HG03469 (cell line): ENCODE data around the gene CETN2.

Experiments used
- ATAC-seq: cut with Tn5 transposase; IDR thresholded peaks from one replicate; pipeline ENCODE4 v1.9.1; 2021; ENCODE audit warnings: mild to moderate bottlenecking, moderate library complexity, moderate number of reproducible peaks; ENCODE audit not compliant: unreplicated experiment

Gene CETN2

DNA sequence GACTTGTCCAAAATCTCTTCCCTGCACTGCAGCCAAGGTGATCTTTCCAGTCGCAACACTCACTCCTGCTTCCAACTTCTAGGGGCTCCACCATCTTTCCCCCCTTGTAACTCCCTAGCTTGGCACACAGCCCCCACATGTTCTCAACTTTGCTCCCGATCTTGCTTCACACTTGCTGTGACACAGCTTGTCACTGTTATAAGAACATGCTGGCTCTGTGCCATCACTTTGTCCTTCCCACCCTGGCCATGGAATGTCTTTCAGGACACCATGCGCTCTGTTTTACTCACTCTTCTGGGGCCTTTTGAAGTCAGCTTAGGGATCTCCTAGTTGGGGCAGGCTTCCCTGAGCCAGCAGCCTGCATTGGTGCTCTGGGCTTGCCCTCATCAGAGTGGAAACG lies 2.8 kb upstream of the CETN2 start:
- ATAC-seq: no peak

DNA sequence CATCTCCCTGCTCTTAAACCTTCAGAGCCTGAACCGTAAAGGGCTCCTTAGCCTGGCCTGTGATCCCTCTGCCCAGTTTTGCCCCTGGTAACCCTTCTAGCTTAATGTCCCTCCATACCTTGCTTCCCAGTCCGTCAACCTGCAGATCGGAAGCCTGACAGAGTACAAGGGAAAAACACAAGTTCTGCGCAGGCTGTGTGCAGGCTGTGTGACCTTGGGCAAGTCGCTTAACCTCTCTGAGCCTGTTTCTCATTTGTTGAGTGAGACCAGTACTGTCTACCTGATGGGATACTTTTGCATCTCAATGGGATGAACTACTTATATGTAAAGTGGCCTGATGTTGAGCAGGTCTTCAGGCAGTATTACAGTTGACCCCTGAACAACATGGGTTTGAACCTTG lies 2.0 kb upstream of the CETN2 start:
- no peak for ATAC-seq

DNA sequence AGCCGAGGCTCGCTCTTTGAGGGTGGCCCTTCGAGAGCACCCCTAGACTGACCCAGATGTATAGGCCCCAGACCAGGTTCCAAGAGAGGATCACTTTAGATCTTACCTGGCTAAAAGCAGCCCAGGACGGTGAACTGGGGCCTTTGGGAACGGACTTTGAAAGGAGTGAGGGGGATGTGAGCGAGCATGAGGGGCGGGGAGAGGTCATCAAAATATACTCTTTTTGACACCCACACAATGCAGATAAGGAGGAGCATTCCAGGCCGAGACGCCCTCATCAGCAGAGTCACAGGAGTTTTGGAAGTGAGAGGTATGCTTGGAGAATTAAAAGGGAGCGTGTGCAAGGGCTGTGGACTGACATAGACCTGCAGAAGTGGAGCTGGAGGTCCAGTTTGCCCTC lies 834 bp upstream of the CETN2 start:
- no peak for ATAC-seq

DNA sequence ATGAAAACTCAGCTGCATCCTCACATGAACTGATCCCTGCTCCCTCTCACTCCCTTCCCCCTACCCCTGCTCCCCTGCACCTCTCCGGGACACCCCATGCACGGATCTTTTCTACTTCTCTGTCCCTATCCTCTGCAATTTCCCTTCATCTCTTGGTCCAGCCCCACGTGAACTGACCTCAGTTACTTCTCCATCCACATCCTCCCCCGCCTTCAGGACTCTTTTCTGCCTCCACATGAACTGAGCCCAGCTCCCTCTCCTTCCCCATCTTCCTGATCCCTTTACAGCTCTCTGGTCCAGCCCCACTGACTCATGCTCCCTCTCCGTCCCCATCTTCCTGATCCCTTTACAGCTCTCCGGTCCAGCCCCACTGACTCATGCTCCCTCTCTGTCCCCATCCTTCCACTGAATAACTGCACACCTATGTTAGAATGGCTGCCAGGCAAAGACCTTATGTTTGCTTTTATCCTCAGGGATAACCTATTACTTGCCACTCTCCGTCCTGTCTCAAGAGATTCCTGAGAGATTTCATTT lies 5.6 kb downstream of the CETN2 start:
- ATAC-seq: no peak

DNA sequence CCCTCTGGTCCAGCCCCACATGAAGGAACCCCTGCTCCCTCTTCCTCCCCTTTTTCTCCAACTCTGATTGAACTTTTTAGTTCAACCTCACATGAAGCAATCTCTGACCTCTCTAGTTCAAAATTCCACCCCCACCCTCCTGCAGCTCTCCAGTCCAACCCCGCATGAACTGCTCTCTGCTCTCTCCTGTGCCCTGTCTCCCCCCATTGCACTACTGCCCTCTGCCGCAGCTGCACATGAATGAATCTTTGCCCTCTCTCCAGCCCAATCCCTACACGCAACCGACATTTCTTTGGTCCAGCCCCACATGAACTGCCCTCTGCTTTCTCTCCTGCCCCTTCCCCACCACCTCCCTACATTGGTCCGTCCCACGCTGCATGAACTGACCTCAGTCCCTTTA lies 6.9 kb downstream of the CETN2 start:
- no peak for ATAC-seq

DNA sequence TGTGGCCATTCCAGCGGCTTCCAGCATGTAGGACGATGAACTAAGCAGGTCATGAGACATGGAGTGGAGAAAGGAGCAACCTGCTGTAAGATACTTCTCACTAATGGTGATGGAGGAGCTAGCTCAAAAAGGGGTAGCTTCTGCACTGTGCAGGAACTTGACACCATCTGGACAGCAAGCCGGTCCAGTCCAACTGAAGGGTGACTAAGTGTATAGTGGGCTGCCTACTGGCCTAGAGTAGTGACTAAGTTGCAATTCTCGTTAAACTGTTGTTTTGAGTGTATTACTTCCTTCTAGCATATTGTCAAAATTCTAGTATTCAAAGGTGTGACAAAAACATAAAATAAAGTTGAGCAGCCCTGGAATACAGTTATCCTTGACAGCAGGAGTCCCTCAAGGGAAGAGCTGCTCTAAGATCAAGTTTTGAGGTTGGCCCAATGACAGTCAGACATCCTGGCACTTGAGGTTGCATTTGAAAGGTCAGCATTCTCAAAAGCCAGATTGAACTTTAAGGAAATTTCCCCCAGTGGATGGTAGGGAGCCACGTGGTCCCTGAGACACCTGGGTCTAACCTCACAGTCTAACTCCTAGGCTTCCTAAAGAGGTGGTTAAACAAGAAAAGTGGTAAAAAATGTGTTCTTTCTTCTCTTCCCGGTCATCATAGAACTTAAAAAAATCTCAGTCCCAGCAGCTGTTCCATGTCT lies 8.0 kb downstream of the CETN2 start:
- ATAC-seq: no peak

DNA sequence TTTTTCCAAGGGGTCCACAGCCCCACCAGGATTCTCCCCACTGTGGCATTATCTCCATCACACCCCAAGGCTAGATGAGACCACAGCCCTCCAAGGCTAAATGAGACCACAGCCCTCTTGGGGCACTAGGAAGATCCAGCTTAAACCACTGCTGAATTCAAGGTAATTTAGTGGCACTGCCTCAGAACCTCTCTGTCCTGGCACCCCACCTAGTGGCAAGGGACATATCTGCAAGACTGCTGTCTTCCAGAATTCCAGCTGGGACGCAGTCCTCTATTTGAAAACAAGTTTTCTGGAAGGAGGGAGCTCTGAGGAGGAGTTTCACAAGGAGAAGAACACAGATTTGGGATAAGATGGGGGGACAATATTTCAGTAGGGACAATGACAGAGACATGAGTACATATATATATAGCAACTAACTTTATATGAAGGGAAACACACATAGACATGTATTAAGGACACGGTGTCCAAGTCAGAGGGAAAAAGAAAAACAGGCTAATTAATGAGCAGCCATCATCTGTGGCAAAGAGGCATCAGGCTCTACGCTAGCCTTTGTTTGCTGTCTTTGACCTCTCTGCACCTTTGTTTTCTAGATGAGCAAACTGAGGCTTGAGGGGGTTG lies 9.3 kb downstream of the CETN2 start:
- ATAC-seq: no peak

DNA sequence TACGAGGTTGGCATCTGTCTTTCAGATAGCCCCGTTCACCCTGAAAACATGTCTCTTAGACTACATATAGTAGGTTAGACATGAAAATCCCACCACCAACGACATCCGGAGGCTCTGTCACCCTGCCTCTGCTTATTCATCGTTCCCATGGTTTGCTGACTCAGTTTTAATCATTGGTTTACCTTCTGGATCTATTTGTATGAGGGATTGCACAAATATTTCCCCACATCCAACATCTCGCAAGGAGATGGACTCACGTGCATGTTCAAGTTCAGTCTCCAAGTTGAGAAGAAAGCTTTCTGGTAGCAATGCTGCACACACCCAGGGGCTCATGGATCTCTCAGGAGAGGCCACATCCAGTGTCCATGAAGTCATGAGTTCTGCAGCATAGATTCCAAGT lies 10.8 kb downstream of the CETN2 start:
- no peak for ATAC-seq

DNA sequence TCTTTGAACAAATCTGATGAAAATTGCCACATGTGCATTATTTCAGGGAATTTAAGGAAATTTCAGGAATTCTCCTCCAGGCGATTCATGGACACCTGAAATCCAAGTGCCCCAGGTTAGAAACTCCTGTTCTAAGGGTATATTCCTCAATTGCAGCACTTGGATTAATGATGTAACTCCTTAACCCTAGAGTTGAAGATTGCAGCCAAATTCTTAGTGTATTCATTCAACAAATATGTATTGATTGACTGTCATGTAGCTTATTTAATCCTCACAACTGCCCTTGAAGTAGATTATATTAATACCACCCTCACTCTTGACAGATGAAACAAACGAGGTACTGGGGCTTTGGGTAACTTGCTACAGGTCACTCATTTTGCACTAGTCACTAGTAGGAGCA lies 11.3 kb downstream of the CETN2 start:
- ATAC-seq: no peak

DNA sequence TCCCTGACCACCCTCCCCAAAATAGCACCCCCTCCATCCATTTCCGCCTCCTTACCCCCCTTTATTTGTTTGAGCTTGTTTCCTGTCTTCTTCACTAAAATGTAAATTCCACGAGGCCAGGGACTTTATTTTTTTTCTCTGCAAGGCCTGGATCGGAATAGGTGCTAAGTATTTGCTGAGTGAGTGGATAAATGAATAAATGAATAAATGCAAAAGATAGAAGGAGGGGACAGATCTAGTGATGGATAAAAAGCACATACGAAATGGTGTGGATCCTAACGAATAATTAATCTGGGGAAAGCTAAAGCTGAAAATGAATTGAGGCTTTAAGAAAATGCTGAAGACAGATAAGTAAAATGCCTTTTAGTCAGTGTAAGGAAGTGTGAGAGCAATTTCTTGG lies 12.2 kb downstream of the CETN2 start:
- ATAC-seq: no peak

DNA sequence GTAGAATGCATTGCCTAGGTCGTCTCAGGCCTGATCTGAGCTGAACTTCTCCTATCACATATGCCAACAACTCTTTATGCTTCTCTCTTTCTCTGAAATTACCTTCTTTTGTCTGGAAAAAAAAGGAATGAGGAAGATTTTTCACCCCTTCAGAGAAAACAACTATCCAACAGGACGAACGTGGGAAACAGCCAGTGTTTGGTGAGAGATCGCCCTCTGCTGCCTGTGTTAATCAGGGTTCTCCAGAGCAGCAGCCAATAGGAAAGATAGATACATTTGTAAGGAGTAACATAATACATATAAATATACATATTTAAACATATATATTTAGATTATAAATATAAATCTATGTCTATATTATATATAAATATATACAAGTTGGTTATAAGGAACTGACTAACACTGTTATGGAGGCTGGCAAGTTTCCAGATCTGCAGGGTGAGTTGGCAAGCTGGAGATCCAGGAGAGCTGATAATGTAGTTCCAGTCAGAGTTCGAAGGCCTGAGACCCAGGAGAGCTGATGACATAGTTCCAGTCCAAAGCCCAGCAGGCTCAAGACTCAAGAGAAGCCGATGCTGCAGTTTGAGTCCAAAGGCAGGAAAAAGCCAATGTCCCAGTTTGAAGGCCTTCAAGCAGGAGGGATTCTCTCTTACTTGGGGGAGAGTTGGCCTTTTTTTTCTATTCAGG lies 13.3 kb downstream of the CETN2 start:
- ATAC-seq: no peak

DNA sequence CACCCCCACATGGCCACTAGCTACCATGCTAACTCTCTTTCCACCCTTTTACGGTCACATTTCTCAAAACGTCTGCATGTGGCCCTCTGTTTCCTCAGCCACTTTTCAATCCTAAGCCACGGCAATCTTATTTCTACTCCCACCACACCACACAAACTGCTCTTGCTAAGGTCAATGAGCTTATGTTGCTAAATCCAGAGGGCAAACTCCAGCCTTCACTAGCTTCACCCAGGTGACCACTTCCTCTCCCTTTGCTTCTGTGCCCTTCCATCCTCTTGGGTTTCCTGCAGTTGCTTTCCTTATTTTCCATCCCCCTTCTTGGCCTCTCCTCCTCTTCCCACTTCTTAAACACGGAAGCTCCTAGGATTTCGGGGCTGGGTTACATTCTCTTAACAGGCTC lies 16.5 kb downstream of the CETN2 start:
- ATAC-seq: no peak

DNA sequence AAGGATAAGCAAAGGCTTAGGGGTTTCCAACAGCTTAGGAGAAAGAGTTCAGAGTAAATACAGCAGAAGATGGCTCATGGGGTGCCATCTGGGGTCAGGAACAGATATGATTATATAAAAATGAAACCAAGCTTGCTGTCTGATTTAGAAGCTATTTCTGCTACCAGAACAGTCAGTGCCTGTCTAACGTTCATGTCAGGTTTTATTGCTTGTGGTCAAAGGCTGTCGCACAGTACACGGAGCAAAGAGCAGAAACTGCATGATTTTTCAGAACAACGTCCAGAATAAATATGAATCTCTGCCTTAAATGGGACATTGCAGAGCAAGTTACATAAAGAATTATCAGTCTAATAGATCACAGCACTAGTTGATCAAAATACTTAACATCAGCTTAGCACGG lies 17.4 kb downstream of the CETN2 start:
- ATAC-seq: no peak

DNA sequence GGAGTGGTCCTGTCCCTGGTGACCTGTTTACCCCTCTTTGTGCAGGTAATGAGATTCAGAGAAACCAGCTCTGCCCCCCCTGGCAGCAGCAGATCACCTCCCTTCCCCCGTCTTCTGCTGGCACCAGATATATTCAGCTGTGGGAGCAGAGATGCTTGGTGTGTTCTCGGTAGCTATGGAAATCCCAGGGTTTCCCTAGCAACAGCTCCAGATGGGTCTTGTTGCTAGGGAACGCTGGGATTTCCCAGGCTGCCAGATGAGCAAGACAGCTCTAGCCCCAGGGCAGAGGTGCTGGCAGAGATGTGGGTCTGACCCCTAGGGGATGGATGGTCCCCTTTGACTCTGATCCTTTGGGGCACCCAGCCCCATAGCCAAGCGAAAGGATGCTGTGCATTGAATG lies 20.2 kb downstream of the CETN2 start:
- no peak for ATAC-seq

DNA sequence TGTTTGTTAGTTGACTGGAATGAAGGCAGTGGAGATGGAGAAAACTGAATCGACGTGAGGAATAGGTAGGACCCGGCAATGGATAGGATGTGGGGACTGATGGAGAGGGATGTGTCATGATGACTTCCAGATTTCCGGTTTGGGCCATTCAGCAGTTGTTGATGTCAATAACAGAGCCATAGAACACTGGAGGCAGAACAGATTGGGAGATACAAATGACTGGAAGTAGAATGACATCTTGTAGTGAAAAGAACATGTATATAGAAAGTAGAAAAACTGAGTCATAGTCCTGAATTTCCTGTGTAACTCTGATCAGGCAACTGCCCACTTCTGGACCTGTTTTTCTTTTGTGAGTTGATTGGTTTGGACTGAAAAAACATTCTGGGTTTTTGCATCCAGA lies 24.5 kb downstream of the CETN2 start:
- ATAC-seq: no peak

DNA sequence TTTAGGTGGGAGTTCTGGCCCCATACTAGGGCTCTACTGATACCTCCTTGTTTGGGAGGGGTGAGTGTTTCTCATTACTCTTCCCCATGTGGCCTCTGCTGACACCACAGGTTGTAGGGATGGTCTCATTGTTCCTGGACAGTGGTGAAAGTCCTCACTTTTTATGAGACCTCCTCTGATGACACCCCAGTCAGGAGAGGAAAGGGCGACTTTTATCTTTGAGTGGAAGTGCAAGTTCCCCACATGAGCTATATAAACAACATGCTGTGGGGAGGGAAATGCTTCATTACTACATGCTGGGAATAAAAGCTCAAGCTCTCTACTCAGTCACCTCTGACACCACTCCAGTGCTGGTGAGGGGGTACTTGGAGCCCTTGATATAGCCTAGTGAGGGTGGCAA lies 31.6 kb downstream of the CETN2 start:
- no peak for ATAC-seq

DNA sequence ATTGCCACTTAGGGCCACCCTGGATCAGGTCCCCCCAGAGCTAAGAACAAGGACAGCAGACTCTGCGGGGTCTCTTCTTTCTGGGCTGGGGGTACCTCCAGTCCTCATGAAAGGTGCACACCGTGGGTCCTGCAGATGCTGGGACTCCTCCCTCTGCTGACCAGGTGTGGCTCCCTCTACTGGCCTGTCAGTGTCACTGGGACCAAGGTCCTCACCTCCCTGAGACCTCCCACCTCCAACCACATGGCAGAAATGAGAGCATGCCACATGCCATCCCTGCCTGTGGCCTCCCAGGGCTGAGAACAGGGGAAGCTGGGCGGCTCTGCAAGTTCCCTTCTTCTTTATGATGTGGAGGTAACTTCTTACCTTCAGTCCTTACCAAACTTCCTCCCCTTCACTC lies 43.5 kb downstream of the CETN2 start:
- ATAC-seq: peak; percentile 67
